KMS-11 (cell line): Measurements from ENCODE around the gene RPL36A.

Source experiments
- H2AFZ ChIP-seq: fragments of 200-600 bp; sonication (generic); 2 replicates; pipeline ENCODE4 v1.6.1; 2016; ENCODE audit warnings: antibody characterized with exemption, mixed run types, low read depth
- H3K27ac ChIP-seq: fragments of 200-600 bp; sonication (generic); 2 replicates; pipeline ENCODE4 v1.6.1; 2016; ENCODE audit warnings: mild to moderate bottlenecking, mixed run types
- H3K27me3 ChIP-seq: fragments of 200-600 bp; sonication (generic); 2 replicates; pipeline ENCODE4 v1.6.1; 2017; ENCODE audit warnings: mild to moderate bottlenecking, low read depth, mixed run types, moderate library complexity; ENCODE audit not compliant: insufficient read depth
- H3K36me3 ChIP-seq: fragments of 200-600 bp; sonication (generic); 2 replicates; pipeline ENCODE4 v1.6.1; 2017; ENCODE audit warnings: mild to moderate bottlenecking, mixed run types; ENCODE audit not compliant: insufficient read depth
- H3K4me1 ChIP-seq: fragments of 200-600 bp; sonication (generic); 2 replicates; pipeline ENCODE4 v1.6.1; 2016; ENCODE audit warnings: mild to moderate bottlenecking, low read depth, mixed run types; ENCODE audit not compliant: poor library complexity, severe bottlenecking
- H3K4me2 ChIP-seq: fragments of 200-600 bp; sonication (generic); 2 replicates; pipeline ENCODE4 v1.7.0; 2016; ENCODE audit warnings: mild to moderate bottlenecking, mixed run types
- H3K4me3 ChIP-seq: fragments of 200-600 bp; sonication (generic); IDR thresholded peaks from 2 replicates; pipeline ENCODE4 v1.6.1; 2017; ENCODE audit warnings: low read depth, low read length, mixed read lengths; ENCODE audit not compliant: insufficient read depth
- H3K79me2 ChIP-seq: fragments of 200-600 bp; sonication (generic); 2 replicates; pipeline ENCODE4 v1.6.1; 2016; ENCODE audit warnings: low read depth, mixed run types; ENCODE audit not compliant: insufficient read depth
- H3K9ac ChIP-seq: fragments of 200-600 bp; sonication (generic); 2 replicates; pipeline ENCODE4 v1.6.1; 2016; ENCODE audit warnings: mild to moderate bottlenecking, mixed run types
- H4K20me1 ChIP-seq: fragments of 200-600 bp; sonication (generic); 2 replicates; pipeline ENCODE4 v1.6.1; 2016; ENCODE audit warnings: mild to moderate bottlenecking, mixed run types; ENCODE audit not compliant: insufficient read depth
- TF ChIP-seq, protein P1 (sequence below): fragments of 200-600 bp; sonication (generic); conservative IDR thresholded peaks from 2 replicates; pipeline ENCODE4 v1.6.1; 2017; ENCODE audit warnings: low read depth, mild to moderate bottlenecking, antibody characterized with exemption, low read length, moderate library complexity, mixed read lengths

Gene RPL36A

DNA sequence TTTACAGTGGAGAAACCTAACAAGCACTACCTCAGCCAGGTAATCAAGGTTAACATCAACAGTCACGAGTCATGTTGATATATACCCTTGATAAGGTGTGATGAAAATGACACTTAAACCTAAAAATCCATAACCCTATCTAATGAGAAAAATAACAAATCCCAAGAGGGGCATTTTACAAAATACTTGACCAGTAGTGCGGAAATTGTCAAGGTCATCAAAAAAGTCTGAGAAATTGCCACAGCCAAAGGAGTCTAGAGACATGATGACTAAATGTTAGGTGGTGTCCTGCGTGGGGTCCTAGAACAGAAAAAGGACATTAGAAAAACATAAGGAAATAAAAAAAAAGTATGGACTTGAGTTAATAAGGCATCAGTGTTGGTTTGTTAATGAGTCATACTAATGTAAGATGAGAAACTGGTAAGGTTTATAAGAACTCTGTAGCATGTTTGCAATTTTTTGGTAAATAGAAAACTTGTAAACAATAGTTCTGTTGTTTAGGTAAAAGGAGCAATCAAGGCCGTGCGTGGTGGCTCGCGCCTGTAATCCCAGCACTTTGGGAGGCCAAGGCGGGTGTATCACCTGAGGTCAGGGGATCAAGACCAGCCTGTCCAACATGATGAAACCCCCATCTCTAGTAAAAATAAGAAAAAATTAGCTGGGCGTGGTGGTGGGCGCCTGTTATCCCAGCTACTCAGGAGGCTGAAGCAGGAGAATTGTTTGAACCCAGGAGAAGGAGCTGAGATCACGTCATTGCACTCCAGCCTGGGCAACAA lies 2.9 kb downstream of the RPL36A start:
- H3K9ac ChIP-seq, result no peak overlapping the region
- H4K20me1 ChIP-seq, result no peaks in the 10 kb centered on the region
- peaks cover 27% of the 10 kb centered on the region for H3K79me2 ChIP-seq
- peaks cover 11% of the 10 kb centered on the region; the same call in 1 of the 2 replicates for H3K36me3 ChIP-seq
- H3K4me2 ChIP-seq, result no peak overlapping the region
- H3K4me1 ChIP-seq, result peaks cover 11% of the 10 kb centered on the region
- TF ChIP-seq, protein P1, sequence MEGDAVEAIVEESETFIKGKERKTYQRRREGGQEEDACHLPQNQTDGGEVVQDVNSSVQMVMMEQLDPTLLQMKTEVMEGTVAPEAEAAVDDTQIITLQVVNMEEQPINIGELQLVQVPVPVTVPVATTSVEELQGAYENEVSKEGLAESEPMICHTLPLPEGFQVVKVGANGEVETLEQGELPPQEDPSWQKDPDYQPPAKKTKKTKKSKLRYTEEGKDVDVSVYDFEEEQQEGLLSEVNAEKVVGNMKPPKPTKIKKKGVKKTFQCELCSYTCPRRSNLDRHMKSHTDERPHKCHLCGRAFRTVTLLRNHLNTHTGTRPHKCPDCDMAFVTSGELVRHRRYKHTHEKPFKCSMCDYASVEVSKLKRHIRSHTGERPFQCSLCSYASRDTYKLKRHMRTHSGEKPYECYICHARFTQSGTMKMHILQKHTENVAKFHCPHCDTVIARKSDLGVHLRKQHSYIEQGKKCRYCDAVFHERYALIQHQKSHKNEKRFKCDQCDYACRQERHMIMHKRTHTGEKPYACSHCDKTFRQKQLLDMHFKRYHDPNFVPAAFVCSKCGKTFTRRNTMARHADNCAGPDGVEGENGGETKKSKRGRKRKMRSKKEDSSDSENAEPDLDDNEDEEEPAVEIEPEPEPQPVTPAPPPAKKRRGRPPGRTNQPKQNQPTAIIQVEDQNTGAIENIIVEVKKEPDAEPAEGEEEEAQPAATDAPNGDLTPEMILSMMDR, result no peak
- H3K4me3 ChIP-seq, result no peak overlapping the region
- no peak overlapping the region for H2AFZ ChIP-seq
- no peaks in the 10 kb centered on the region for H3K27me3 ChIP-seq
- H3K27ac ChIP-seq, result no peak overlapping the region

DNA sequence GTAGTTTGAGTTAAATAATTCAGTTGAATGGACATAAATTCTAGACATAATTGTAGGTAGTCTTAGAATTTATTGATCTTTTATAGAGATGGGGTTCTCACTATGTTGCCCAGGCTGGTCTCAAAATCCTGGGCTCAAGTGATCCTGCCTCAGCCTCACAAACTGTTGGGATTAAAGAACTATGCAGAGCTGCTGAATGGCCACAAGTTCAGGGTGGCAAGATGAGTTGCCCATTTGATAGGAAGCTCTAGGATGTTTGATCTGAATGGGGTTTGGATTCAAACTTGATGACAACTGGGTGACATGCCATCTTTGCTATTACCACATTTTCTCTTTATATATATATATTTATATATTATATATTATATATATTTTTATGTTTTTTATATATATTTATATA lies 3.6 kb downstream of the RPL36A start:
- no peaks in the 10 kb centered on the region for H3K27me3 ChIP-seq
- peaks cover 11% of the 10 kb centered on the region for H3K4me1 ChIP-seq
- no peak overlapping the region for H3K4me3 ChIP-seq
- H2AFZ ChIP-seq, result no peak overlapping the region
- H3K9ac ChIP-seq, result no peak overlapping the region
- H3K36me3 ChIP-seq, result peaks cover 11% of the 10 kb centered on the region; the same call in 1 of the 2 replicates
- no peak overlapping the region for H3K4me2 ChIP-seq
- no peak overlapping the region for H3K27ac ChIP-seq
- peaks cover 27% of the 10 kb centered on the region for H3K79me2 ChIP-seq
- no peaks in the 10 kb centered on the region for H4K20me1 ChIP-seq
- TF ChIP-seq, protein P1, result no peak

DNA sequence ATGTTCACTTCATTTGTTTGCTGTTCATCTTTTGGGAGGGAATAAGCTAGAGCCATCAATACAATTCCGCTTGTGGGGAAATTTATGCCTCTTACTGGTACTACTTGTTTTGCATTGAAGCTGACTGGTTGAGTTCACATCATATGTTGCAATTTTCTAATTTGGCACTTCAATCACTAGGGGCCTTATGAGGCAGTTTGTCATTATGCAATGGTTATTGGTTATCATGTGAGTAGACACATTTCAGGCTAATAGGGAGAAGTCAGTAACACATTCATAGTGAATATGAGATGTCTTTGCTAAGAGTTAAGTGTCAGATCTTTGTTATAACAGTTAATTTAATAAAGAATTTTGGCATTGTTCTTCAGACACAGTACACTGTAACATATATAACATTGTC lies 5.0 kb downstream of the RPL36A start:
- H3K9ac ChIP-seq, result no peak overlapping the region
- H3K27me3 ChIP-seq, result no peaks in the 10 kb centered on the region
- H2AFZ ChIP-seq, result no peak overlapping the region
- H3K4me3 ChIP-seq, result no peak overlapping the region
- H4K20me1 ChIP-seq, result no peaks in the 10 kb centered on the region
- H3K36me3 ChIP-seq, result peaks cover 11% of the 10 kb centered on the region; the same call in 1 of the 2 replicates
- no peak overlapping the region for H3K4me2 ChIP-seq
- TF ChIP-seq, protein P1, result no peak
- peaks cover 27% of the 10 kb centered on the region for H3K79me2 ChIP-seq
- peaks cover 11% of the 10 kb centered on the region for H3K4me1 ChIP-seq
- no peak overlapping the region for H3K27ac ChIP-seq

DNA sequence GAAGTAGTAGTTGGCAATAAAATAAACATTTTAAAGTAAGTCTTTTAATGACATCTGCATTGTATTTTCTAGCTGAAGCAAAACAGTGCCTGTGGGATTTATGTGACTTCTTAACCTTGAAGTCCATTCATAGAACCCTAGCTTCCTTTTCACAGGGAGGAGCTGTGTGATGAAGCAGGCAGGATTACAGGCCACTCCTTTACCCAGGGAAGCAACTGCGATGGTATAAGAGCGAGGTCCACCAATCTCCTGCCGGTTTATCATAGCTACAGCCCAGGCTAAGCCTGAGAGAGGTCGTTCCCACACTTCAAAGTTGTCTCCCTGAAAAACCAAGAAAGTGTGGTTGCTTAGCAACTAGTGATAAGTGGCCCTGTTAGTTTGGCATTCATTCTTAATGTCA lies 7.0 kb downstream of the RPL36A start:
- Histone ChIP-seq H3K9ac (no peak overlapping the region), H3K4me2 (no peak overlapping the region), H3K4me3 (no peak overlapping the region), H4K20me1 (no peaks in the 10 kb centered on the region), H3K36me3 (0 out of 2 replicates have a peak, but pooled peaks cover 6% of the 10 kb centered on the region), H2AFZ (no peak overlapping the region), H3K27ac (no peak overlapping the region), H3K4me1 (peaks cover 5% of the 10 kb centered on the region), H3K79me2 (0 out of 2 replicates have a peak, but pooled peaks cover 8% of the 10 kb centered on the region), H3K27me3 (no peaks in the 10 kb centered on the region)
- TF ChIP-seq, protein P1, result no peak
